ENCODE results near the gene NR2F1-AS1. TPM values are rescaled to one million over a fixed set of nuclear protein-coding genes. Genes with fewer than 3 reads are reported as not detected.
A peak's percentile ranks its signal among the peaks of the same experiment; 100 is the strongest.

Gene NR2F1-AS1
- polyA plus RNA-seq, 1 experiment: 29.9 TPM

DNA sequence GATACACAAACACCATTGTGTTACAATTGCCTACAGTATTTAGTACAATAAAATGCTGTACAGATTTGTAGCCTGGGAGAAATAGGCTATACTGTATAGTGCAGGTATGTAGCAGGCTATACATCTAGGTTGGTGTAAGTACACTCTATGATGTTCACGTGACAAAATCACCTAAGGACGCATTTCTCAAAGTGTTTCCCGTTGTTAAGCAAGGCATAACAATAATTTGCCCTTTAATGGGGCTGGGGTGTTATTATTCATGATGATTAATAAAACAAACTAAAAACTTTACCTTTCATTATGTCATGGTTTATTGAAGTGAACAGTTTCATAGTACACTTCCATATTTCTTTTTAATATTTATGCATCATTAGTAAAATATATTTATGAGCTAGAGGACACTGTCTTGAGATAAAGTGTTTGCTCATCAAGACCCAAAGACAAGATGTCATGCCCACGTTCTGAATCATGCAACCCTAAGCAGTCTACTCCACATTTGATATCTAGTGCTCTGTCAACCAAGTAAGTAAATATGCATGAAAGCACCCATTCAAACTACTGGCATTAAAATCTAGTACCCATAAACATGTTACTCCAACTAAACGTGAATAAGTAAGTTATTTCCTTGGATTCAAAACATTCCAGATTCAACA, 220.5 kb downstream of the NR2F1-AS1 start:
- H3K9me3 ChIP-seq (ENCODE audit: control insufficient read depth, insufficient read depth, low read length): no peaks in the 10 kb centered on the region
- no peak overlapping the region for H3K4me3 ChIP-seq (ENCODE audit: low read depth, low read length)
- ChIA-PET CTCF (no interaction called here), POLR2A (interaction anchor here (1.4 kb wide), 1 partner anchor 222 kb away, joined by 3 read pairs; the partner anchor contains the start of gene NR2F1)
- no peak for DNase-seq (ENCODE audit: low read depth, low spot score)
- H3K27ac ChIP-seq (ENCODE audit: low read depth, low read length): no peak overlapping the region
- TF ChIP-seq, protein P1, sequence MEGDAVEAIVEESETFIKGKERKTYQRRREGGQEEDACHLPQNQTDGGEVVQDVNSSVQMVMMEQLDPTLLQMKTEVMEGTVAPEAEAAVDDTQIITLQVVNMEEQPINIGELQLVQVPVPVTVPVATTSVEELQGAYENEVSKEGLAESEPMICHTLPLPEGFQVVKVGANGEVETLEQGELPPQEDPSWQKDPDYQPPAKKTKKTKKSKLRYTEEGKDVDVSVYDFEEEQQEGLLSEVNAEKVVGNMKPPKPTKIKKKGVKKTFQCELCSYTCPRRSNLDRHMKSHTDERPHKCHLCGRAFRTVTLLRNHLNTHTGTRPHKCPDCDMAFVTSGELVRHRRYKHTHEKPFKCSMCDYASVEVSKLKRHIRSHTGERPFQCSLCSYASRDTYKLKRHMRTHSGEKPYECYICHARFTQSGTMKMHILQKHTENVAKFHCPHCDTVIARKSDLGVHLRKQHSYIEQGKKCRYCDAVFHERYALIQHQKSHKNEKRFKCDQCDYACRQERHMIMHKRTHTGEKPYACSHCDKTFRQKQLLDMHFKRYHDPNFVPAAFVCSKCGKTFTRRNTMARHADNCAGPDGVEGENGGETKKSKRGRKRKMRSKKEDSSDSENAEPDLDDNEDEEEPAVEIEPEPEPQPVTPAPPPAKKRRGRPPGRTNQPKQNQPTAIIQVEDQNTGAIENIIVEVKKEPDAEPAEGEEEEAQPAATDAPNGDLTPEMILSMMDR (IDR thresholded peaks at IDR 0.05; ENCODE audit: low read depth, low read length): no peak
- H3K27me3 ChIP-seq (ENCODE audit: control insufficient read depth, insufficient read depth, low read length): no peaks in the 10 kb centered on the region

DNA sequence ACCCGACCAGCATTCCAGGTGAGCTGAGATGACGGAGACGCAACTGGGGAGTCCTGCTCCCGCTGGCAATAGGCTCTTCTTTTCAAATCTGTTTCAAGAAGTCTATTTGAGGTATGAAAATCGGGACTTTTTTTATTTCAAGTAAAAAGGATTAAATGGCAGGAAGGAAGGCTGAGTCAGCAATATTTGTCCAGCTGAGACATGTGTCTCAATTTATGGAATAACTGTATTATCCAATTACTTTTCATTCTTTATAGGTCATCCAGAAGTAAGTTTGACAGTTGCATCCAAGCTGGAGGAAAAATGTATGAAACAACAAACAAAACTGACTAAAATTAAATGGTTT, 221.1 kb downstream of the NR2F1-AS1 start:
- no peak overlapping the region for H3K4me3 ChIP-seq (ENCODE audit: low read depth, low read length)
- ChIA-PET CTCF (interaction anchor here (0.7 to 0.9 kb wide), 2 partner anchors 219 to 307 kb away, joined by 3 read pairs; no protein-coding TSS in a partner anchor), POLR2A (interaction anchor here (1.4 kb wide), 1 partner anchor 223 kb away, joined by 3 read pairs; the partner anchor contains the start of gene NR2F1)
- no peaks in the 10 kb centered on the region for H3K9me3 ChIP-seq (ENCODE audit: control insufficient read depth, insufficient read depth, low read length)
- no peak for DNase-seq (ENCODE audit: low read depth, low spot score)
- TF ChIP-seq, protein P1 (IDR thresholded peaks at IDR 0.05; ENCODE audit: low read depth, low read length): no peak
- H3K27ac ChIP-seq (ENCODE audit: low read depth, low read length): peak overlapping the region; percentile 54
- H3K27me3 ChIP-seq (ENCODE audit: control insufficient read depth, insufficient read depth, low read length): no peaks in the 10 kb centered on the region

Other genes starting within 250 kb of the NR2F1-AS1 start
- gene NR2F1, start 2.0 kb upstream of the NR2F1-AS1 start, polyA plus RNA-seq (2011; rRNA removed): 47.9 and 65.5 TPM in 2 replicates
- 0.04 and 0.09 TPM in 2 replicates for gene POU5F2, start 160.4 kb upstream of the NR2F1-AS1 start, polyA plus RNA-seq (2011; rRNA removed)